GM12874 (cell line): ENCODE measurements around the gene PARP15.

ENCODE experiments used
- TF ChIP-seq, protein P1 (sequence below): IDR thresholded peaks from 2 replicates; pipeline ENCODE4 v1.5.1; 2011; ENCODE audit warnings: low read depth, mild to moderate bottlenecking, control low read depth, low read length, moderate library complexity; ENCODE audit not compliant: insufficient read depth

The PARP15 gene

DNA sequence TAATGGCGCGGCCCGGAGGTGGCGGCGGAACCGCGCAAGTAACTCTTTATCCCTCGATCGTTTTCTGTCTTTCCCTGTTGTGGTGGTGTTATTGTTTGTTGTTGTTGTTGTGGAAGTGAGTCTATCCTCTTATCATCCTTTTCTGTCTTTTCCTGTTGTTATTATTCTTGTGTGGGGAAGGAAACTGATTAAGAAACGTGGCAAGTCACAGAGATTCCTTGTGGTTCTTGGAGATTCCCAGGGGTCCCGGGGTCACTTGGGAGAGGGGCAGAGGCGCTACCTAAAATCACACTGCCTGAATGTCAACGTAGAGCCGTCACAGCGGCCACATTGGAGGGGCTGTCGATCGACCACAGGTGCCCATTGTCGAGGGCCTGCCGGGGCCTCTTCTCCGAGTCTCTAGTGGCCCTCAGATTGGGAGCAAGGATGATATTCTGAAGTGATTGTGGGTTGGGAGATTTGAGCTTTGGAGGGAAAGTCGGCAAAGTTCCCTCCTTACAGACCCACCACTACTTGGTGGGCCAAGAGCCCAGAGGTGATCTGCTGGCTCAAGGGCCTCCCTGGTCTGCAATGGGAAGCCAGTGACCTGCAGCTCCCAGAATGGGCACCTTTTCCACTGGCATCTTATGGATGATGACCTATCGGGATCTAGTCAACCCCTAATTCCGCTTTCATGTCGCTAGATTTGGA lies 104.0 kb downstream of the PARP15 start:
- TF ChIP-seq, protein P1, sequence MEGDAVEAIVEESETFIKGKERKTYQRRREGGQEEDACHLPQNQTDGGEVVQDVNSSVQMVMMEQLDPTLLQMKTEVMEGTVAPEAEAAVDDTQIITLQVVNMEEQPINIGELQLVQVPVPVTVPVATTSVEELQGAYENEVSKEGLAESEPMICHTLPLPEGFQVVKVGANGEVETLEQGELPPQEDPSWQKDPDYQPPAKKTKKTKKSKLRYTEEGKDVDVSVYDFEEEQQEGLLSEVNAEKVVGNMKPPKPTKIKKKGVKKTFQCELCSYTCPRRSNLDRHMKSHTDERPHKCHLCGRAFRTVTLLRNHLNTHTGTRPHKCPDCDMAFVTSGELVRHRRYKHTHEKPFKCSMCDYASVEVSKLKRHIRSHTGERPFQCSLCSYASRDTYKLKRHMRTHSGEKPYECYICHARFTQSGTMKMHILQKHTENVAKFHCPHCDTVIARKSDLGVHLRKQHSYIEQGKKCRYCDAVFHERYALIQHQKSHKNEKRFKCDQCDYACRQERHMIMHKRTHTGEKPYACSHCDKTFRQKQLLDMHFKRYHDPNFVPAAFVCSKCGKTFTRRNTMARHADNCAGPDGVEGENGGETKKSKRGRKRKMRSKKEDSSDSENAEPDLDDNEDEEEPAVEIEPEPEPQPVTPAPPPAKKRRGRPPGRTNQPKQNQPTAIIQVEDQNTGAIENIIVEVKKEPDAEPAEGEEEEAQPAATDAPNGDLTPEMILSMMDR: no peak

DNA sequence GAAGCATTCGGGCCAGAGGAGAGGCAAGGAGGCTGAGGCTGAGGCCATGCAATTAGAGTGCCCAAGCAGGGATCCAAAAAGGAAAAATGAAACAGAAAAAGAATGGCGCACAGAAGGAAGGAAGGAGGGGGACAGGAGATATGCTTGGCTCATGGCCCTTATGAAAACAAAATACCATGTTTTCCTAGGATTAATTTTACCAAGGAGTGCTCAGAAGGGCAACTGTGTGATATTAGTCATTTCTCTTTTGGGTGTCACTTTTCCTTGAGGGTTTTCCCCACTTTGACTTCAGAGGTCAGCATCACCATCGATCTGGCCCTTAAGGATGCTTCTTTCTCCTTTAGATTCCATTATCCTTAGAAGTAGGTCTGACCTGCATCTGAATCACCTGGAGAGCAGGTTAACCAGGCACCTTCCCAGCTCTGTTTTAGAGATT lies 104.5 kb downstream of the PARP15 start:
- TF ChIP-seq, protein P1: no peak

DNA sequence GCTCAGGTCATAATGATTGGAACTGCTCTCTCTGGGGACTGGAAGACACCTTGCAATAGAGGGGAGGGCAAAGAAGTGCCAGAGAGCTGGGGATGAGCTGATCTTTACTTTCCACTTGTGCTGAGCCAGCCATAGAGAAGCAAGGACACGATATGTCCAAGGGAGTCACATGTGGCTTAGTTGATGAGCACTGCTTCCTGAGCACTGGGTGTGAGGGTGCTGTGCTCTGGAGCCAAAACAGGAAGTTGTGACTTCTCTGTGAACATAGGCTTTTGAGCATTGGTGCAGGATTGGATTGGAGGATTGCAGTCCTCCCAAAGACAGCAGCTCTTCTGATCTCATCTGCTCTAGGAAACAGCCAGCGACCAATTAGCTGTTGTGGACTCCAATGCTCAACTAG lies 109.8 kb downstream of the PARP15 start:
- TF ChIP-seq, protein P1: no peak
